Activated gamma-delta T cell treated with Interleukin-2 at 50 U/mL for 16 hours (primary cell): ENCODE results near the gene SH3TC1.

Experiments
- DNase-seq: peaks from one replicate; pipeline ENCODE4 v3.0.0-alpha.2; 2020

The SH3TC1 gene

GRCh38 chr4:8182294-8182693 lies 16.8 kb upstream of the SH3TC1 start:
- DNase-seq: no peak

GRCh38 chr4:8182858-8183725 lies 16.0 kb upstream of the SH3TC1 start:
- DNase-seq: no peak

- no peak for DNase-seq
These were observed 15.0 kb upstream of the SH3TC1 start for GRCh38 chr4:8184061-8184460.

GRCh38 chr4:8185295-8185694 lies 13.8 kb upstream of the SH3TC1 start:
- no peak for DNase-seq

GRCh38 chr4:8185930-8186329 lies 13.2 kb upstream of the SH3TC1 start:
- DNase-seq: no peak

- no peak for DNase-seq
These were observed 11.0 kb upstream of the SH3TC1 start for GRCh38 chr4:8188085-8188484.

GRCh38 chr4:8188743-8189550 lies 10.1 kb upstream of the SH3TC1 start:
- DNase-seq: no peak

GRCh38 chr4:8189551-8190466 lies 9.3 kb upstream of the SH3TC1 start:
- DNase-seq: no peak

- DNase-seq: no peak
These were observed 7.8 kb upstream of the SH3TC1 start for GRCh38 chr4:8191136-8191747.

- DNase-seq: peak; percentile 24
These were observed 6.0 kb upstream of the SH3TC1 start for GRCh38 chr4:8192748-8193738.

- no peak for DNase-seq
These were observed 4.5 kb upstream of the SH3TC1 start for GRCh38 chr4:8194306-8195242.

GRCh38 chr4:8195431-8195830 lies 3.7 kb upstream of the SH3TC1 start:
- DNase-seq: no peak

- no peak for DNase-seq
These were observed 3.1 kb upstream of the SH3TC1 start for GRCh38 chr4:8195841-8196458.

GRCh38 chr4:8197521-8197920 lies 1.6 kb upstream of the SH3TC1 start:
- DNase-seq: no peak

GRCh38 chr4:8198206-8198905 lies 734 bp upstream of the SH3TC1 start:
- DNase-seq: no peak

- no peak for DNase-seq
These were observed 658 bp downstream of the SH3TC1 start for GRCh38 chr4:8199594-8200301.

GRCh38 chr4:8200302-8200975 lies 1.3 kb downstream of the SH3TC1 start:
- no peak for DNase-seq
